HEK293T (cell line): ENCODE measurements around the gene C16orf89.

ENCODE experiments used
- BHLHE40 ChIP-seq: fragments of 450-650 bp; IDR thresholded peaks from 2 replicates; pipeline ENCODE4 v1.6.1; 2016; ENCODE audit warnings: mild to moderate bottlenecking, moderate library complexity, borderline replicate concordance
- ELF4 ChIP-seq: fragments of 450-650 bp; IDR thresholded peaks from 2 replicates; pipeline ENCODE4 v1.6.1; 2017; ENCODE audit warnings: antibody characterized with exemption
- FOXA1 ChIP-seq: fragments of 450-650 bp; IDR thresholded peaks from 2 replicates; pipeline ENCODE4 v1.6.1; 2016; ENCODE audit warnings: mild to moderate bottlenecking
- FOXK2 ChIP-seq: fragments of 450-650 bp; IDR thresholded peaks from 2 replicates; pipeline ENCODE4 v1.6.1; 2016; ENCODE audit warnings: mild to moderate bottlenecking
- FOXM1 ChIP-seq: fragments of 450-650 bp; IDR thresholded peaks from 2 replicates; pipeline ENCODE4 v1.6.1; 2017; ENCODE audit warnings: mild to moderate bottlenecking, borderline replicate concordance
- L3MBTL2 ChIP-seq: fragments of 450-650 bp; conservative IDR thresholded peaks from 2 replicates; pipeline ENCODE4 v1.6.1; 2016; ENCODE audit warnings: mild to moderate bottlenecking
- NFRKB ChIP-seq: fragments of 450-650 bp; IDR thresholded peaks from 2 replicates; pipeline ENCODE4 v1.6.1; 2016; ENCODE audit warnings: mild to moderate bottlenecking, moderate library complexity
- SP1 ChIP-seq: fragments of 450-650 bp; IDR thresholded peaks from 2 replicates; pipeline ENCODE4 v1.6.1; 2017
- SUZ12 ChIP-seq: fragments of 450-650 bp; IDR thresholded peaks from 2 replicates; pipeline ENCODE4 v1.6.1; 2016; ENCODE audit warnings: mild to moderate bottlenecking
- TARDBP ChIP-seq: fragments of 450-650 bp; IDR thresholded peaks from 2 replicates; pipeline ENCODE4 v1.6.1; 2016
- ZNF384 ChIP-seq: fragments of 450-650 bp; IDR thresholded peaks from 2 replicates; pipeline ENCODE4 v1.6.1; 2016

DNA sequence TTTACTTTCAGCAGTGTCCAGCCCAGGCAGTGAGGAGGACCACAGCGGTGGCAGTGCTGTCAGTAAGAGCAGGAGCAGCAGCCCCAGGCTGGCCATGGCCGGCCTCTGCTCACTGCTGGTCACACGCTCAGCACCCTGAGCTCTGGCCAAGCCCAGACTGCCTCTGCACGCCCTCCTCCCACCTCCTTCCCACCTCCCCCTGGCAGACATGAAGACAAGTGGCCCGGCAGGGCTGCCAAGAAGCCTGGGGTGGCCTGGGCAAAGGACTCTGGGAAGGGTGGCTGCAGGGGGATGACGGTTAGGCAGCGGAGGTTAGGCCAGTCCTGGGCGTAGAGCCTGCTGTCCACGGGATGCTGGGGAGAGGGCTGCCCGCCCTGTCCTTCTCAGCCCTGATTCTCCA lies at the start of gene C16orf89:
- TF ChIP-seq BHLHE40: no peak
- no peak for TF ChIP-seq FOXA1
- no peak for TF ChIP-seq FOXM1
- no peak for TF ChIP-seq SUZ12
- TF ChIP-seq SP1: no peak
- TF ChIP-seq TARDBP: no peak
- TF ChIP-seq FOXK2: no peak
- no peak for TF ChIP-seq NFRKB
- TF ChIP-seq ELF4: no peak
- no peak for TF ChIP-seq ZNF384
- no peak for TF ChIP-seq L3MBTL2
